HUES48 (cell line): ENCODE measurements around the gene CABP2.
"Not testable (repeated sequence)": the region's sequence is repeated elsewhere in the genome, so short reads cannot be mapped to it uniquely, and the experiment has no call there.

Experiments
- H3K27ac ChIP-seq: one replicate; pipeline ENCODE4 v1.7.0; 2013; ENCODE audit warnings: low read depth, low read length, inconsistent platforms
- H3K27me3 ChIP-seq: 2 replicates; pipeline ENCODE4 v1.6.1; 2013; ENCODE audit warnings: mild to moderate bottlenecking, low read length; ENCODE audit not compliant: control insufficient read depth, insufficient read depth
- H3K36me3 ChIP-seq: 2 replicates; pipeline ENCODE4 v1.6.1; 2013; ENCODE audit warnings: low read length; ENCODE audit not compliant: control insufficient read depth, insufficient read depth
- H3K4me1 ChIP-seq: 2 replicates; pipeline ENCODE4 v1.6.1; 2013; ENCODE audit warnings: mild to moderate bottlenecking, low read length; ENCODE audit not compliant: control insufficient read depth, insufficient read depth
- H3K4me3 ChIP-seq: 2 replicates; pipeline ENCODE4 v1.5.1; 2013; ENCODE audit warnings: mild to moderate bottlenecking, low read depth, low read length
- H3K9ac ChIP-seq: 2 replicates; pipeline ENCODE4 v1.6.1; 2013; ENCODE audit warnings: mild to moderate bottlenecking, low read depth, low read length, moderate library complexity
- H3K9me3 ChIP-seq: 2 replicates; pipeline ENCODE4 v1.6.1; 2013; ENCODE audit warnings: low read length; ENCODE audit not compliant: control insufficient read depth, insufficient read depth

CABP2 gene

DNA sequence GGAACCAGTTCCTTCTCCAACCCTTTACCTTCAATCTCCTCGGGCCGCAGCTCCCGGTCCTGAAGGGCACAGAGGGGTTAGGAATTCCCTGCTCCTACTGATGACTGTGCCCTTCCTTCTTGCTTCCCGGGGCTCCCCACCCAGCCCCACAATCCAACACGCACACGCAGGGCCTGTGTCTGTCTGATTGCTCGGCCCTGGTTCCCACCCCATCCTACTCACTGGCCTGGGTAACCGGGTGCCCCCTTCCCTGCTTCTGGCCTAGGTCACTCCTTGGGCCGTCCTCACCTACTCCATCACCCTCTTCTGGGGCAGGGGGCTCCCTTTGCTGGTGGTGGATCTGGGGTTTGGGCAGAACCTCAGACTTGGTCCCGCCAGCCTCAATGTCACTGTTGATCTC lies 1.3 kb downstream of the CABP2 start:
- Histone ChIP-seq H3K9me3 (no peaks in the 10 kb centered on the region), H3K27ac (no peak overlapping the region)

DNA sequence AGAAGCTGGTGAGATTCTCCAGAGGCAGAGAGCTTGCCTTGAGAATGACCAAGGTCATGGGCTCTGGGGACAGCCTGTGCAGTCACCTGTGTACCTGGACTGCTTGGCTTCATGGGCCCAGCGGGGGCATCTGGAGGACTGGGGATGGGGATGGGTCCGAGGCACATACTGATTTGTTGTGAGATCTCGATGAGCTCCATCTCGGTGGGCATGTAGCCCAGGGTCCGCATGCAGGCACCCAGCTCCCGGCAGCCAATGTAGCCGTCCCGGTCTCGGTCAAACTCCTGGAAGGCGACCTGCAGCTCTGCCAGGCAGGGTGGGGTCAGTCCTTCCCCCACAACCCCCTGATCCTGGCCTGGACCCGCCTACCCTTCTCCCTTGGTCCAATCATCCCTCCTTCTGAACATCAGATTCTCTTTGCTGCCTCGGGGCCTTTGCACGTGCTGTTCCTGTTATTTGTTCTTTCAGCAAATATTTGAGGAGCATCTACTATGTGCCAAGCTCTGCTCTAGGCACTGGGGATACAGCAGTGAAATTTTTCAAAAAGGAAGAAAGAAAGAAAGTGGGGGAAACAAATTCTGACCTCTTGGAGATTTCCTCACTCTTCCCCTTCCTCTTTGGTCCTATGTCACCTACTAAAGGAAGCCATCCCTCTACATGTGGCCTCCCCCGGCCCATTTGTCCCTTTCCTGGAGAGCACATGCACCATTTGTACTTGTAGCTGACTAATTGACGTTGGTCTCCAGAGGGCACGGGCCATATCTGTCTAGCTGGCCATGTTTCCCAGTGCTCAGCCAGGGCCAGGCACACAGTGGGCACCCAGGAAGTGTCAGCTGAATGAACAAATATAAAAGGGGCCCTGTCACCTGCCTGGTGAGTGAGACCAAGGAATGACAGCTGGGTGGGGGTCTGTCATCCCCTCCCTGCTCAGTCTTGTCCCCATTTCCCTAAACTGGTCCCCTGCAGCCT lies 2.1 kb downstream of the CABP2 start:
- Histone ChIP-seq H3K4me1 (no peaks in the 10 kb centered on the region), H3K27ac (no peak overlapping the region), H3K9ac (no peak overlapping the region), H3K9me3 (no peaks in the 10 kb centered on the region), H3K27me3 (no peaks in the 10 kb centered on the region), H3K36me3 (no peaks in the 10 kb centered on the region), H3K4me3 (no peak overlapping the region)

More for the DNA sequence above, 1.3 kb downstream of the CABP2 start:
- H3K36me3 ChIP-seq = no peaks in the 10 kb centered on the region
- H3K4me1 ChIP-seq = no peaks in the 10 kb centered on the region
- H3K9ac ChIP-seq = no peak overlapping the region
- no peaks in the 10 kb centered on the region for H3K27me3 ChIP-seq
- no peak overlapping the region for H3K4me3 ChIP-seq

DNA sequence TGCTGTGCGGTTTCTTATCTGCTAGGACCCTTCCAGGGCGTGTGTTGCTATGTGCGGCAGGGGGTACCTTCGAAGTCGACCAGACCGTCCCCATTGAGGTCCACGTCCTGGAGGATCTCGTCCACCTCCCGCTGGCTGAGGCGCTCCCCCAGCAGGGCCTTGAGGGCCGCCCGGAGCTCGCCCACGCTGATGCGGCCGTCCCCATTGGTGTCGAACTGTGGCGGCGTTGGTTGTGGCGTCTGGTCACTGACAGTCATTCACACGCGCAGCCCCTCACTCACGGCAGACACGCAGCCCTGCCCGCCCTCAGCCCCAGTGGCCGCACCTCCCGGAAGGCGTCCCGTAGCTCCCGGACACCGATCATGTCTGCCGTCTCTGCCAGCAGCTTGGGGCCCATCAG lies 3.5 kb downstream of the CABP2 start:
- Histone ChIP-seq H3K9ac (no peak overlapping the region), H3K4me3 (no peak overlapping the region), H3K4me1 (no peaks in the 10 kb centered on the region), H3K9me3 (no peaks in the 10 kb centered on the region), H3K36me3 (no peaks in the 10 kb centered on the region), H3K27me3 (no peaks in the 10 kb centered on the region), H3K27ac (no peak overlapping the region)

DNA sequence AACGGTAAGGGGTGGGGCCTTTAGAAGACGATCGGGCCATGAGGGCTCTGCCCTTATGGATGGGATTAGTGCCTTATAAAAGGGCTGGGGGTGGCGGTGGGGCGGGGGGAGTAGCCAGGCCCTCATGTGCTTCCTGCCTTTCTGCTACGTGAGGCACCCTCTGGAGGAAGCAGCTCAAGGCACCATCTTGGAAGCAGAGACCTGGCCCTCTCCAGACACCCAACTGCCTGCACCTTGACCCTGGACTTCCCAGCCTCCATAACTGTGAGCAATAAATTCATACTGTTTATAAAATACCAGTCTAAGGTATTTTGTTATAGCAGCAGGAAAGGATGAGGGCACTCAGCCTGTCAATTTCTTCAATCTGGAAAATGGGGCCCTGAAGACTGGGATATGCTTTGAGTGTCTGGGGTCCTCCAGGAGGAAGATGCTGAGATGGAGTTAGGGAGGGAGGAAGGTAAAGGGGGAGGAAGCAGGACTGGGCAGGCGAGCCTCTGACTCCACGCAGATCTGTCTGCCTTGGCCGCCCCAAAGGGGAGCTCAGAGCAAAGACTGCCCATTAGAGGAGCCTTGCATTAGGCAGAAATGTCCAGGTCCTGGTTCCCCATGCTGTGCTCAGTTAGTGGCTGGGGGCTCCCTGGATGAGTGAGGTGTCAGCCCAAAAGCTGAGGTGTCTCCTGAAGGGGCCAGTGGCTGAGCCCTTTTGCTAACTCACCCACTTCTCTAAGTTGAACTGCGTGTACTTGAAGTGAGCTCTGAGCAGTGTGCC lies 5.3 kb downstream of the CABP2 start:
- Histone ChIP-seq H3K4me1 (no peaks in the 10 kb centered on the region), H3K27me3 (no peaks in the 10 kb centered on the region), H3K36me3 (no peaks in the 10 kb centered on the region), H3K4me3 (no peak overlapping the region), H3K27ac (no peak overlapping the region), H3K9me3 (no peaks in the 10 kb centered on the region), H3K9ac (no peak overlapping the region)

DNA sequence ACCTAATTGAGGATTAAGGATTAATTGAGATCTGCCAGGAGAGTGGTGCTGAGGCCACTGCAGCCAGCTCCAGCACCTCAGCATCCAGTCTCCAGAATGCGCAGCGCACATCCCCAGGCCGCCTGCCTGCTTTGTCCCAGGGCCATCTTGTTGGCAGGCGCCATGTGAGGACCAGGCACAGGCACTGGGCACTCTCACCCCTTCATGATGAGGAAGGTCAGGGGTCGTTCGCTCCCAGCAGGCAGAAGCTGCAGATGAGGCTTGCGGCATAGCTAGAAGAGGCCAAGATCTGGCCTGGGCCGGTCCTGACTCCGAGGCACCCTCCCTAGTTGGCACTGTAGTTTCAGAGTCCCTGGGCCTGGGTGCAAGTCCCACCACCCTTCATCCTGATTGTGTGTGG lies 6.4 kb downstream of the CABP2 start:
- H3K9me3 ChIP-seq = no peaks in the 10 kb centered on the region
- H3K36me3 ChIP-seq = no peaks in the 10 kb centered on the region
- H3K9ac ChIP-seq = no peak overlapping the region
- no peak overlapping the region for H3K27ac ChIP-seq
- H3K4me3 ChIP-seq = no peak overlapping the region
- H3K4me1 ChIP-seq = no peaks in the 10 kb centered on the region
- H3K27me3 ChIP-seq = no peaks in the 10 kb centered on the region

DNA sequence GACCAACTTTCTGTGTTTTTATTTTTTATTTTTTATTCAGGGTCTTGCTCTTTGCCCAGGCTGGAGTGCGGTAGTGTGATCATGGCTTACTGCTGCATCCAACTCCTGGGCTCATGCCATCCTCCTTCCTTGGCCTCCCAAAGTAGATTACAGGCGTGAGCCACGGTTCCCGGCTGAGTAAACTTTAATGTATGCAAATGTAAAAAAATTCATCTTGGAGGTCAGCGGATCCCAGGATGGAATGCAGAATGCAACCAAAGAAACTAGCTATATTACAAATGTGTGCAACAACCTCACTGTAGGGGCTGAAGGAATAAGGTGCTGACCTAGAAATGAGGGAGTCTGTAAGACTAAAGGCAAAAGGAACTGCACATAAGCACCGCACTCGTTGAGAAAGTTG lies 9.1 kb downstream of the CABP2 start:
- Histone ChIP-seq H3K9ac (no peak overlapping the region), H3K9me3 (no peaks in the 10 kb centered on the region), H3K4me1 (no peaks in the 10 kb centered on the region), H3K27me3 (no peaks in the 10 kb centered on the region), H3K27ac (no peak overlapping the region), H3K4me3 (no peak overlapping the region), H3K36me3 (no peaks in the 10 kb centered on the region)

DNA sequence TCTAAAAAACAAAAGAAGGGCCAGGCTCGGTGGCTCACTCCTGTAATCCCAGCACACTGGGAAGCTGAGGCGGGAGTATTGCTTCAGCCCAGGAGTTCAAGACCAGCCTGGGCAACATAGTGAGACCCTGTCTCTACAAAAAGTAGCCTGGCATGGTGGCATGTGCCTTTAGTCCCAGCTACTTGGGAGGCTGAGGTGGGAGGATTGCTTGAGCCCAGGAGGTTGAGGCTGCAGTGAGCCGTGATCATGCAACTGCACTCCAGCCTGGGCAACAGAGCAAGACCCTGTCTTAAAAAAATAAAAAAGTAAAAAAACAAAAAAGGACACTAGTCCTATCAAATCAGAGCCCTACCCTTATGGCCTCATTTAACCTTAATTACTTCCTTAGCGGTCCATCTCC lies 11.7 kb downstream of the CABP2 start:
- H3K4me3 ChIP-seq, H3K4me1 ChIP-seq, H3K36me3 ChIP-seq, H3K9ac ChIP-seq, H3K9me3 ChIP-seq, H3K27ac ChIP-seq, H3K27me3 ChIP-seq: not testable (repeated sequence)

DNA sequence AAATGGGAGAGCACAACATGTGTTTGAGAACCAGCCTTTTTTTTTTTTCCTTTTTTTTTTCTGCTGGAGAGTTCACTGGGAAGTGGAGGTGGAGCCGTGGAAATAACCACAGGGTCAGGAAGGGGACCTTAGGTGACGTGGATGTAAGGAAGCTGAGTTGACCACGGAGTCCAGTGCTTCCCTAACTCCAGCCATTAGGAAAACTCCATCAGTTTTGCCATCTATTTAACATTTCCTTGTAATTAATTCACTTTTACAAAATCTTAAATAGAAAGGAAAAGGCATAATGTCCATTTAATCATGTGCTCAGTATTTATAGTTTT lies 13.3 kb downstream of the CABP2 start:
- no peaks in the 10 kb centered on the region for H3K9me3 ChIP-seq

DNA sequence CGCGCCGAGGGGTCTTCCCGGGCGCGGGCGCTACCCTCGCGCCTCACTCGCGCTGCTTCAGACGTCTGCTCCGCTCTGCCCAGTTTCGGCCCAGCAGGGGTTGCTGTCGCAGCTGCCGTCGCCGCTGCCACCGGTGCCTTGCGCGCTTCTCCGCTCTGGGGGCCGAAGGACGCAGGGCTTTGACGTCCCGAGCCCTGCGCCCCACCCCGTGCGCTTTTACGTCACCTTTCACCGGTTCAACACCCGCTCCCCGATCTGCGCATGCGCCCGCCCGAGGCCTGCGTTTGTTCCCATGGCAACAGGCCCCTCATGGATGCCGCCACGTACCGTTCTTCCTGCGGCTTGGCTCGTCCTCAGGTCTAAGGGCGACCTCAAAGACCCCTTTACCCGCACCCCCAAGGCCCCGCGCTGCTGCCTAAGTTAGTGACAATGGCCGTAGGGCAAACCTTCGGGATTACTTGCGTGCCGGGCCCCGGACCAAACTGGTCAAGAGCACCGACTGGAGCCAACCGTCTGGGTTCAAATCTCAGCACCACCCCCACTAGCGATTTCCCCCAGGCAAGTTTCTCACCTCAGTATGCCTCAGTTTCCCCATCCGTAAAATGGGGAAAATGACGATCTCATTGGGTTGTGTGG lies 14.6 kb downstream of the CABP2 start:
- Histone ChIP-seq H3K4me1 (peaks cover 18% of the 10 kb centered on the region), H3K36me3 (peaks cover 6% of the 10 kb centered on the region; the same call in 1 of the 2 replicates), H3K4me3 (peak overlapping the region; percentile 87), H3K9ac (peak overlapping the region; percentile 80), H3K27ac (peak overlapping the region; percentile 94), H3K9me3 (no peaks in the 10 kb centered on the region), H3K27me3 (peaks cover 4% of the 10 kb centered on the region; the same call in 1 of the 2 replicates)

More for the DNA sequence above, 13.3 kb downstream of the CABP2 start:
- H3K27me3 ChIP-seq = no peaks in the 10 kb centered on the region
- H3K36me3 ChIP-seq = peaks cover 6% of the 10 kb centered on the region; the same call in 1 of the 2 replicates
- peaks cover 18% of the 10 kb centered on the region for H3K4me1 ChIP-seq
- no peak overlapping the region for H3K27ac ChIP-seq
- H3K4me3 ChIP-seq = no peak overlapping the region
- no peak overlapping the region for H3K9ac ChIP-seq

DNA sequence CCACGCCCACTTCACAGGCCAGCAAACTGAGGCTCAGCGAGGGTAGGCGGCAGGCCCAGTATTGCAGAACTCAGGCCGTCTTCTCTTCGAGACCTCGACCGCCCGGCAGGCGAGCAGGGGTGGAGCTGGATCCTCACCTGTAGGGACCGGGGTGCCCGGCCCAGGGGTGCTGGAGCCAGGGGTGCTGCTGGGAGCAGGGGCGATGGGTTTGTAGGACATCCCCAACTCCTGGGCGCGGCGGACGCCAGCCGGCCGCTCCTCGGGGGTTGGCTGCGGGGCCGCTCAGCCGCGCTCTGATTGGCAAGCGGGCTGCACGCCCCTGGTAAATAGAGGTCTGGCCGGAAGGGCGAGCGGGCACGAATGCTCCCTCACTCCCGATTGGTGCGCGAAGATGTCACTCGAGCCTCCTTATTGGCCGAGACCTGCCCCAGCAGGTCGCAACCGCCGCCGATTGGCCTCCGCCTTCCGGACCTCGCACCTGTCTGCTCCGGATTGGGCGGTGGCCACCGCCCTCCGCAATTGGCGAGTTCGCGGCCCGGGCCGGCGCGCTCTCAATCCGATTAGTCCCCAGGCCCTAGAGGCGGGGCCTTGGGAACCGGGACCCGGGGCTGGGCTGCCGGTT lies 15.3 kb downstream of the CABP2 start, which contains the start of gene CDK2AP2:
TSS of gene CDK2AP2 (minus strand) at position 299 of the 622 bp plus-strand sequence. CDS start at position 219, 80 bp downstream.
- Histone ChIP-seq H3K9me3 (no peaks in the 10 kb centered on the region), H3K27me3 (peaks cover 7% of the 10 kb centered on the region; the same call in 1 of the 2 replicates), H3K9ac (peak within 1 kb of the TSS; percentile 80)

More for the DNA sequence above, 15.3 kb downstream of the CABP2 start, which contains the start of gene CDK2AP2:
- H3K36me3 ChIP-seq = peaks cover 6% of the 10 kb centered on the region; the same call in 1 of the 2 replicates
- H3K27ac ChIP-seq = peak within 1 kb of the TSS; percentile 94
- H3K4me1 ChIP-seq = peaks cover 18% of the 10 kb centered on the region
- H3K4me3 ChIP-seq = peak within 1 kb of the TSS; percentile 87
